Kidney glomerular epithelial cell (primary cell): ENCODE measurements around the gene SCYL1.

Experiments
- DNase-seq: peaks from one replicate; lab custom pipeline; 2025; lab: John Stamatoyannopoulos, UW

The SCYL1 gene

DNA sequence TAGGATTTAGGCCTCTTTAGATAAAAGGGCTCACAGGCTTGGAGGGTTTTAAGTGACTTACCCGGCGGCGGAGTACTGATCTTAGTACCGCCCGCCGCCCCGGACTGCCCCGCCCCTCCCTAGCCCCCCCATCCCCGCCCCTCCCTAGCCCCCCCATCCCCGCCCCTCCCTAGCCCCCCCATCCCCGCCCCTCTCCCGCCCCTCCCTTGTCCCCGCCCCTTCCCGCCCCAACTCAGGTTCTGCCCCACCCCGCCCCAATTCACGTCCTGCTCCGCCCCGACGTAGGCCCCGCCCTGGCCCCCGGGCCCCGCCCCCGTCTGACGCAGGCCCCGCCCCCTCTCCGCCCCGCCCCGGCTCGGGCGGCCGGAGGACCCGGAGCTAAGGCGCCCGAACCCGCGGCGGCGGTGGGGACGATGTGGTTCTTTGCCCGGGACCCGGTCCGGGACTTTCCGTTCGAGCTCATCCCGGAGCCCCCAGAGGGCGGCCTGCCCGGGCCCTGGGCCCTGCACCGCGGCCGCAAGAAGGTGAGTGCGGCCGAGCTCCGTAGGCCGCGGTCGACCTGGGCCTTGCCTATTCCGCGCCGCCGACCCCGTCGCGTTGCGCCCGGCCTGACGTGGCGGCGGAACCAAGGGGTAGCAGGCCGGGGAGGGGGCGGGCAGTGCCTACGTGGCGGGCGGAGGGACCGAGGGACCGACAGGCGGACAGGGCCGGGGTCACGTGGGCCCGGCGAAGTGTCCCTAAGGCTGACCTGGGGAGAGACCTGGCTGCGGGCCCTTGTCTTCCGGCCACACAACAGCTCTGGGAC is at the start of gene SCYL1:
Gene SCYL1 (plus strand): TSS at position 343 of the 805 bp plus-strand sequence. CDS start 71 bp downstream, at position 414.
- no peak for DNase-seq

DNA sequence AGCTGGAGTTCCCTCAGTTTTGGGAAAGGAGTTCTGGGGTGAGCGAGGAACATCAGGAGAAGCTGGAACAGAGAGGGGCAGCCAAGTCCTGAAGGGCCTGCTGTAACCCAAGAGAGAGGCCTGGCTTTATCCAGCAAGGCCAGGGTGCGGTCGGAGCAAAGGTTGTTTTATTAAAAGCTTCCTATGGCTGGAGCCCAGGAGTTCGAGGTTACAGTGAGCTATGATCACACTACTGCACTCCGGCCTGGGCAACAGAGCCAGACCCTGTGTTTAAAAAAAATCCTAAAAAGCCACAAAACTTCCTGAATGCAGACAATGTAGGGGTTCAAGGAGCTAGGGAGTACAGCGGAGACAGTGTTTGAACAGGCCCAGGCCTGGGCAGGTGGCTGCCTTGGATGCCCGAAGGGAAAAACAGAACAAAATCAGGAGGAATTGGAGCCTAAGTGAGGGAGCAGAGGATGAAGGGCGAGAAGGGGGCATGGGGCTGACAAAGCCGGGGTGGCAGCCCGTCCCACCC is 48.2 kb upstream of the SCYL1 start:
- DNase-seq: no peak

DNA sequence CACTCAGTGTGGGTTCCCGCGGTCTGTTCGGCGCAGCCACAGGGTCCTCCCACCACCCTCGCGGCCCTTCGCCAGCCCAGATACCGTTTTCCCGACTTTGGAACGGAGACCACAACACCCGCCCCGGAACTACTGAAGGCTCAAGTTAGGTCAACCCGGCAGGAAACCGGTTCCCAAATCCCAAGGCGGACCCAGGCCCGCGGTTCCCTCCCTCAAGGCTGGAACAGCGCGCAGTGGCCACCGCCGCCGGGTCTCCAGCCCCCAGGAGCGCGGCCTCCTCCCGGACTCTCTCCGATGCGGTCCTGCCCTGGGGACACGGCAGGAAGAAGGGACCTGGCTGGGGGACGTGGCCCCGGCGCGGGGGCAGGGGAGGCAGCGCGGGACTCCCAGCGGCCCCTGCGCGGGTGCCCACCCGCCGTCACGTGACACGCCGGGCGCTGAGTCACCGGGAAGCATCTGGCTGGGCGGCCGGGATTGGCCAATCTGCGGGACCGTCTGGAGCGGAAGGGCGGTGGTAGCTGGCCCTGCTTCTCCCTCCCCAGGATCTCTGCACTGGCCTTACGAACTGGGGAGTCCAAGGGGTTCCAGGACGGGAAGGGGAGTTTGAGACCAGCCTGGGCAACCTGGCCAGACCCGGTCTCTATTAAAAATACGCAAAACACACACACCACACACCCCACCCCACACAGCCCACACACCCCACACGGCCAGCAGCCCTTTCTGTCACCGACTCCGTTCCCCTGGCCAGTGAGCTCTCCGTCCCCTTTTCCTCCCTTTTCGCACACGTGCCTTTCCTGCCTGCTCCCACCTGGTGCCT is 47.5 kb upstream of the SCYL1 start:
- no peak for DNase-seq

DNA sequence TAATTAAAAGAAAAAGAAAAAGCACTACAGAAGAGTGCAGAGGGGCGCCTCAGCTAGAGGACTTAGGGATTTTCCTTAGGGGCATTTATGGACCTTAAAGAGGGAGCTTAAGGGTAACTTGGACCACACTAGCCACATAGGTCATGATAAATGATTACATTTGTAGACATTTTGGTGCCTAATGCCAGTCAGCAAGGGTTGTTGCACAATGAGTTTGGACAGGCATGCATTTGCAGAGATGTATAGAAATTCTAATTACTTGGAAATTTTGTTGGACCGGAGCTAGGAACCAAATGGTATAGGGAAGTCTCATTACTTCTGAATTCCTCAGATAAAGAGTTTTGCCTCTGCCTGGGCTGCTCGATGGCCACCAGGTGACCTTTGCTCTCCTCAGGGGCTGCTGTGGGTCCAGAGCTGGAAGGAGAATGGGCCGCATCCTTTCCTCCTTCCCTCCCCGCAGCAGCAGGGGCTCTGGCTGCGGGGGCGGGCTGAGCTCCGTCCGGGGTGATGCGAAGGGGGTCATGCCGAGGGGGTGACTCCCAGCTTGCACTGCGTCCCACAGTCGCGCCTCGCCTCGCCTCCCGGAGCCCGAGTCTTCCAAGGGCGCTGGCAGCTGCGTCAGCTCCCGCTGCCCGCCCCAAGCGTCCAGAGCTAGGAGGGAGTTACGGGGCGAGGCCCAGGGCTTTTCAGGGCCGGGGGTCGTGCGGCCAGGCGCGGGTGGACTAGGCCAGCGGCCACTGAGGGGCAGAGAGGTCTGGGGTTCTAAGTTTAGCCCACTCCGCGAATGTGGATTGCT is 46.3 kb upstream of the SCYL1 start:
- no peak for DNase-seq

DNA sequence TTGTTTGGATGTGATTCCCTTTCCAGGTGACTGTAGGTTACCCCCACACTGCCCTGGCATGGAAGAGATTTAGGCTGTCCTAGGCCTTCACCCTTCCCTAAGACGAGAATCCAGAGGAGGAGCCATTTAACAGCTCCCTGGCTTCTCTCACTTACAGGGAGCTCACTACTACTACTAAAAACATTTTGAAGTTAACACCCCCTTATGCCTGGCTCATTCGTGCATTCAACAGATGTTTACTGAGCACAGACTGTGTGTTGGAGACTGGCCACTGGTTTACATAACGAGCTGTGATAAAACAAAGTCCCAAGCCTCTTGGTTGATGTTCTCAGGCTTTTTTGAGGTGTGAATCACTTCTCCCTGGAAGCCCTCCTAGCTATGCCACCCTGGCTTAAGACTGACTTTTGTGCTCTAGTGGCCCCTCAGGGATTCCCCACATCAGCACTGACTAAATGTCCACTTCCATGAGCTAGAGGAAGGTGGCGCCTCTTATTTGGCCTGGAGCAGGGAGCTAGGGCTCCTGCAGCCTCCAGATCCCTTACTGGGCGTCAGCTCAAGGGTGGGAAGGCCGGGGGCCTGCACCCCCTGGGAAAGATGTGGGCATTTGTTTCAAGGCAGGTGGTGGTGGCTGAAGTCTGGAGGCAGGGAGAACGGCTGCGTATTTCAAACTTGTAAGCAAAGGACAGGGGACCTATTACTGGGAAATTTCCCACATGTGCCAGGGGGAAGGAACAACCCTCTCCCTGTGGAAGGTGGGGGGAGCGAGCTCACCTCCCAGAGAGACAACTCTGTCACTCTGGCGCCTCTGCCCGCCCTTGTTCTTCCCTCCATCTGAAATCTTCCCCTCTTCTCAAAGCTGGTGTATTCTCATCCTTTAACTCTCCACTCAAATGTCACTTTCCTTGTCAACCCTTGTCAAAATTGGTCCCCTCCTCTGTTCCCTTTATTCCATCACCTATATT is 45.4 kb upstream of the SCYL1 start:
- no peak for DNase-seq

DNA sequence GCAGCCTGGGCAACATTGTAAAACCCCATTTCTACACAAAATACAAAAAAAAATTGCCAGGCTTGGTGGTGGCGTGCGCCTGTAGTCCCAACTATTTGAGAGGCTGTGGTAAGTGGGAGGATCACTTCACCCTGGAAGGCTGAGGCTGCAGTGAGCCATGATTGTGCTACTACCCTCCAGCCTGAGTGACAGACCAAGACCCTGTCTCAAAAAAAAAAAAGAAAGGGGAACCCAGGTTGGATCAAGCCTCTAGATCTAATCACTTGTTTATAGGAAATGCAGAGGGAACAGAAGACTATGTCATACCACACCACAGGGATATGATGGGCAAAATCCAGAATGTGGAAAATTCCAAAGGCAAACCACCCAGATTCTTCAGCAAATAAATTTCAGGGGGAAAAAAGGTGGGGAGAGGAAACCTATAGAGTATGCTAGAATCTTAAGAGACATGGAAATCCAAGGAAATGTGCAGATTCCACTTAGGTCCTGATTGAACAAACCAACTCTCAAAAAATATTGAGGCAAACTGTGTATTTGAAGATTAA is 42.5 kb upstream of the SCYL1 start:
- no peak for DNase-seq

DNA sequence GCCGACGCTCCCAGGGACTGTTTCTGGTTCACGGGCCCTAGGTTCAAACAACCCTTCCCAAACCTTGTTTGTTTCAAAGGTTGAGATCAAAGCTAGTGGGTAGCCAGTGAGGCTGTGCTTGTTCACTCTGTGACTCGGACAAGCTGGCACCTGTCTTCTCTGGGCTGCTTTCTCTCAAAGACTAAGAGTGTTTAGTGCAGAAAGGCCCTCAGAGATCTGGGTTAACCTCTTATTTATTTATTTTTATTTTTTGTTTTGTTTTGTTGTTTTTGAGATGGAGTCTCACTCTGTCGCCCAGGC is 39.0 kb upstream of the SCYL1 start:
- DNase-seq: no peak

DNA sequence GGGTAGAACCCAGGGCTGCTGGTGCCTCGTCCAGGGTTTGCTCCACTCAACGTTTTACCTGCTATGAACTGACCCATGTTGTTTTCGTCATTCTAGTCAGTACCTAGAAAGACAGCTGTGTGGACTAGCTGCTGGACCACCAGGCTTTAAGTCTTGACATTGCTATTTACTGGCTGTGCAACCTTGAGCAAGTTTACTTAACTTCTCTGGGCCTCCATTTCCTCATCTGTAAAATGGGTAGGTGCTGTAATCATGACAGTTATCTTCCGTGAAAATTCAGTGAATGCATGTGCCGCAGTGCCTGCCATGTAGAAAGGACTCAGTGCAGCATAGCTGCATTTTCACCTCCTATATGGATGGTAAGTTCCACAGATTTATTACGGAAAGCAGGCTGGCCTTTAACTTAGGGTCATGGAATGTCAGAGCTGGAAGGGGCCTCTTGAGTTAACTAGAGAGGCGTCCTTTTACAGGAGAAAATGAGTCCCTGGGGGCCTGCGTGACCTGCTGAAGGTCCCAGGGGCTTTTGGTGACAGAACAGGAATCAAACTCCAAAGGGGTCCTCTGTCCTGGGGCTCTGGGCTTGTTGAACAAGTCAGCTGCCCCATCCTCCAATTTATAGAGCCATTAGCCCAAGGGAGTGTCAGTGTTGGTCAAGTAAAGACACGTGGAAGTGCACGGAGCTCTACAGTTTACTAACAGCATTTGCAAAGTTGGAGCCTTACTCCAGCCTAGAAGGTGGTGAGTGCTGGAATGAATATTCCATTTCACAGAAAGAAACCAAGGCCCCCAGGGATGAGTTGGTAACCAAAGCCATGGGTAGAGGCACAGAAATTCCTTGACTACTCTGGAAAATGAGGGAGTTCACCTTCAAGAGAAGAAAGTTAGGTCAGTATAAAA is 38.1 kb upstream of the SCYL1 start:
- no peak for DNase-seq

DNA sequence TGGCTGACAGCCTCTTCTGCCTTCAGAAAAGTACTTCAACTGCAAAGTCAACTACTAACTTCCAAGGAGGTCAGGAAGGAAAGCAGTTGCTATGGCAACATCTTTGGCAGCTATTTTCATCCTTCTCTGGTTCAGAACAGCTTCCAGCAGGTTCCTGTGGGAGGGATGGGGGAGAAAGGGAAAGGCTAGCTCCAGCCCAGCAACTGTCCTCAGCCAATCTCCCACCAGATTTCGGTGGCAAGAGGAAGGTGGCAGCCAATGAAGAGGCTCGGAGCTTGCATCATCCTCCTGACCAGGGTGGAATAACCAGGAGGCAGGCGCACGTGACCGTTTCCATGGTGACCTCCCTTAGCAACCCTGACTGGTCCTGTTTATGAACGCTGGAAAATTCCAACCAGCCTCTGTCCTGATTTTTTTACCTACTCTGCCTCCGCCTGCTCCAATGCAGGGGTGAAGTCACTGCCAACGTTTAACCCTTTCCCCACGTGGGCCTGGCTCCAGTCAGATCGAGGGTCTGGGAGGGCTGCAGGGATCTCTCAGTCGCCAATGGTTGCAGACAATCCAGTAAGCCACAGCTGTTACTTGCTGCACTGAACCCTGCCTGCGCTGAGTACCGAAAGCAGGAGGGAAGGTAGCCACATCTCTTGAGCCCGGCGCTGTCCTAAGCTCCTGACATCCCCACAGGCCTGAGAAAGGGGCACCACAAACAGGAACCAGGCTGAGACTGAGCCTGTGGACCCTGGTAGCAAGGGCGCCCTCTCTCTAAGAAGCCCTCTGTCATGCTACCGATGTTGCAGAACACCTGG is 37.2 kb upstream of the SCYL1 start:
- peak; percentile 100 for DNase-seq

DNA sequence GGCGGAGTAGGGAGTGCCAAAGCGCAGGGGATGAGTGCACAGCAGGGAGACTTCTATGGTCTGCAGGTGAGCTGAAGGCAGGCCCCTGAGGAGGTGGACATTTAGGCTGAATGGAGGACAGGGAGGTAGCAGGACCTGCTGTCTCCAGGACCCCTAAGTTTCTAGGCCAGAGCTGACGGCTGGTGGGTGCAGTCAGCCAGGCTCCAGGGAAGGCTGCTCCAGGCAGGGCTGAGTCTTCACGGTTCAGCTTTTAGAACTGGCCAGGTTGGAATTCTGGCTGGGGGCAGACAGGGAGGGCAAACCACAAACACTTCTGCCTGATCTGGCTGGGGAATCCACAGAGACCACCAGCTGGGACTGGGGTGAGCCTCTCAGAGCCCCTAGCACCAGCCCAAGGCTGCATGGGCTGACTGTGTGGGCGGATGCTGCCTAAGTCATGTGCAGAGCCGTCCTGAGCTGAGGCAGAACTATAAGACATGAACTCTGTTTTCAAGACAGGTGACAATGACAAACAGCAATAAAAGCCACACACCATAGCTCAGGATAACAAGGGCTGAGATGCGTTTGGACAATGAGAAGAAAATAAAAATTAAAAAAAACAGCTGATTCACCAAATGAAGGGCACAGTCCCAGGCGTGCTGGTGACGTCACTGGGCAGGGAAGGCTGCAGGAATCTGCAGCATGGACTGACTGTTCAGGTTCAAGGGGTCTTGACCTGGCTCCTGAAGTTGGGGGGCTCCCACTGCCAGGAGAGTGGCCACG is 36.4 kb upstream of the SCYL1 start:
- no peak for DNase-seq

DNA sequence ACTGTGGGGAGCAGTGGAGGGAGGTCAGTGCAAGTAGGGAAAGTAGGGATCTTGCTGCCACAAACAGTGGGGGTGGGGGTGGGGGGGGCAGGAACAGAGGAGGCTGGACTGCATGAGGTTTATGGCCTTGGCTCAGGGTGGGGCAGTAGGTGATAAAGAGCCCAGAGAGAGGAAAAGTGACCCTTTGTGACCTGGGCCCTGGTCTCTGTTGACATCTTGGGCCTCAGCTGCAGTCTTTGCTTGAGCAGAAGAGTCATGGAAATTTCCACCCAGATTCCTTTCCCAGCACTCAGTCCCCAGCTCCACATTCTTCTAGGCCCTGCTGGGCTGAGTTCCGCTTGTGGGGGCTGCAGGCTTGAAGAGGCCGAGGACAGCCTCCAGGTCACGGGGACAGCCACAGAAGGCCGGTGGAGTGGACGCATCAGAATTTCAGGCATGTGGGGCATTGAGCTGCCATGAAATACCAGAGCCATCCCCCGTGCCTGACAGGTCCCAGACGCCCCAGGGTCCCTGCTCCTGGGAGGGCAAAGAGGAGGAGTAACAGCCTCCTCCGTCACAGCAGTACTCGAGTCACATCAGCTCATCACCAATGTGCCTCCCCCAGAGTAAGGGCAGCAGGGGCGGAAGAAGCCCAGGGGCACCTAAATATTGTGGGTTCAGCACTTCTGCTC is 35.7 kb upstream of the SCYL1 start:
- no peak for DNase-seq

DNA sequence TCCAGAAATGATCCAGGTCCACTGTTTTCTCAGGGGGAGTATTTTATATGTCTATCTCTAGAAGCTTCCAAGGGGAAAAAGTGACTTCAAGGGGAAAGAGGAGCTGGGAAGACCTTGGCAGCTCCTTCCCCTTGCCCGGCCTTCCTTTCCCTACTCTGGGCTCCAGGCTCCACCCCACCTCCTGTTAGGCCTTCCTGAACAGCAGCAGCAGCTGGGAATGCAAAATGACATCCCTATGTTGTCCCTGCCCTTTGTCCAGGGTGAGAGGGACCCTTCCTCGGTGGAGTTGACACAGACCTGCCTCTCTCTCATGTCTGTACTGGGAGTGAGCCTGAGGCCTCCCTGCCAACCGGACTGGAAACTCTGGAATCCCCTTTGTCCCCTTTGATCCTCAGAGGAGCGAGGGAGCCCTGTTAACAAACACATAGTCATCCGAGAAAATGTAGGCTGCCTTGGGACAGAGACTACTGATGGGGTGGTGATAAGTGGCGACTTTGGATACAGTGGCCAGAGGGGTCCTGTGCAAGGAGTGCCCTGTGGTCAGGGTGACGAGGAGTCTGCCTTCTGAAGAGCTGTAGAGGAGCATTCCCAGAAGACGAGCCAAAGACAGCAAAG is 35.1 kb upstream of the SCYL1 start:
- no peak for DNase-seq

DNA sequence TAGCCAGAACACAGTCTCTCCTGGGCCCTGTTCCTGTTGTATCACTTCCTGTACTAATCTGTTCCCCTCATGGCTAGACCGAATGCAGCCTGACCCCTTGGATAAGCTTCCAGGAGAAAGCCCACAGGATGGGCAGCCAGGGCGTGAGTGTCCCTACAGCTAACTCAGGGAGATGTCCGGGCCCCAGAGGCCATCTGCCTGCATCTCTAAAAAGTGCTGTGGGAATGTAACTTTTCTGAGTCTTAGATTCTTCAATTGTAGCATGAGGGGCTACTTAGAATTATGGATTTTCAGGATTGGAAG is 33.8 kb upstream of the SCYL1 start:
- no peak for DNase-seq

DNA sequence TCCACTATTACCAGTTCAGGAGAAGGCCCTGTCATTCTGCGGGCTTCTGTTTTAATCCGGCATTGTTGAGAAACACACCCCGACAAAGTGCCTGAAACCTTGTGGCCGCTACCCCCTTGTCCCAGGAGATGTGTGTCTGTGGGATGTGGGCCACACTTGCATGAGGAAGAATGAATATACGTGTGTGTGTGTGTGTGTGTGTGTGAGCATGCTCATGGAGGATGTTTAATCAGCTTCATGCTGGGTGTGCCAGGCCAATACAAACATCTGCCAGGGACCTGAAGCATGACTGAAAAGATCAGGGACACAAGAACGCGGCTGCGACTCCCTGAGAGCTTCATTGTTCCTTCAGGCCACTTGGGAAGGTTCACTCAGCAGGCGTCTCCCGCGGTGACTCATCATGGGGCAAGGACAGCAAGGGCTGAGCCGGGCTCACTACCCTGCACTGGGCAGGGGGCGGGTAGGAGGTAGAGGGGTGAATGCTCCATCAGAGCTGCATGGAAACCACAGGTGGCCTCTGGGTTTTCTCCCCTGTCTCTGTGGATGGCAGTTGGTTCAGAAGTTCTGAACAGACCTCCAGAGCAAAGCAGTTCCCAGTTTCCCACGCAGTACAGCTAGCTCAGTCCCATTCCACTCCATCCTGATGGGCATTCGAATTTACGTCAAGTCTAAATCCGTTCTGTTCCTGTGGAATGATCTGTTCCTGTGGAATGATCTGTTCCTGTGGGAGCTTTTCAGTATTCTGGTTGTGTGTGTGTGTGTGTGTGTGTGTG is 33.1 kb upstream of the SCYL1 start:
- no peak for DNase-seq

DNA sequence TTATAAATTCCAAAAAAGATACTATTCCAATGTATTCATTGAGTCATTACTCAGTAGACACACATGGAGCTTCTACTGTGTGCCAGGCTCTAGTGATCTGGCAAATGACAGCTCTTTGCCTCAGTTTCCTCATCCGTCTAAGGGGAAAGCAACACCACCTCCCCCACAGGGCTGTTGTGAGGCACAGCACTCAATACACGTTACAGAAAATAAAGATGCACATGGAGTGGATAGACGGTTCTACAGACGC is 32.6 kb upstream of the SCYL1 start:
- no peak for DNase-seq

DNA sequence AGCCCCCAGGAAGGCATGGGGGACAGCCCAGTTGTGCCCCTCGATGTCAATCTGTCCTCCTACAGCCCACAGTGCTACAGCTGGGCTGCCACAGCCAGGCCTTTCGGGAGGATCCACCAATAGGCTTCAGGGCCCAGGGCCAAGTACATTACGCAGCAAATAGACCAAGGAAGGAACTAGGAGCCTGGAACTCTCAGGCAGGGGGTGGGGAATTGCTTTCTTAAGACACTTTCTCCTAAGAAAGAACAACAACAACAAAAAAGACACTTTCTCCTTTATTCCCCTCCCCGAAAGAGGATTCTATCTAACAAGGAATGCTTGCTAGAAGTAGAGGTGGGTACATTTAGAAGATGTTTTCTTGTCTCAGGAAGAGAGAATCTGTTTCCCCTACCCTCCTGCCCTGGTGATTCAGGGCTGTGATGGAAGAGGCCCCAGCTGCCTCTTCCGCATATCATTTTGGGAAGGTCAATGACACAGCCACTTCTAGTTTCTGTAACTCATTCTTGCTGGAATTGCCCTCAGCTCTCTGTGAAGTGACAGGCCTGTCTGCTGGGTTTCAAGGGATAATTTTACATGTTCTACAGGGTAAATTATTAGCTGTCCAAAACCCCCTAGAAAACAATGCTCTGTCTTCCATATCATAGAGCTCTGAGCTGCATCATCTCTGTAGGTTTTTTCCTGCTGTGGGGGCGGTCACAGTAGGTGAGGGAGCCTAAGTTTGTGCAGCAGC is 32.1 kb upstream of the SCYL1 start:
- no peak for DNase-seq
